ENCODE data around the gene FRAS1. TPM values are rescaled to one million over a fixed set of nuclear protein-coding genes. Genes with fewer than 3 reads are reported as not detected.

The FRAS1 gene
- total and polyA plus RNA-seq, 9 of the 15 experiments (the other 6 are each of a cell fraction or from before 2014, with no cell fraction given): under 0.01 to 0.11 (median 0.04) TPM; not detected in 2

DNA sequence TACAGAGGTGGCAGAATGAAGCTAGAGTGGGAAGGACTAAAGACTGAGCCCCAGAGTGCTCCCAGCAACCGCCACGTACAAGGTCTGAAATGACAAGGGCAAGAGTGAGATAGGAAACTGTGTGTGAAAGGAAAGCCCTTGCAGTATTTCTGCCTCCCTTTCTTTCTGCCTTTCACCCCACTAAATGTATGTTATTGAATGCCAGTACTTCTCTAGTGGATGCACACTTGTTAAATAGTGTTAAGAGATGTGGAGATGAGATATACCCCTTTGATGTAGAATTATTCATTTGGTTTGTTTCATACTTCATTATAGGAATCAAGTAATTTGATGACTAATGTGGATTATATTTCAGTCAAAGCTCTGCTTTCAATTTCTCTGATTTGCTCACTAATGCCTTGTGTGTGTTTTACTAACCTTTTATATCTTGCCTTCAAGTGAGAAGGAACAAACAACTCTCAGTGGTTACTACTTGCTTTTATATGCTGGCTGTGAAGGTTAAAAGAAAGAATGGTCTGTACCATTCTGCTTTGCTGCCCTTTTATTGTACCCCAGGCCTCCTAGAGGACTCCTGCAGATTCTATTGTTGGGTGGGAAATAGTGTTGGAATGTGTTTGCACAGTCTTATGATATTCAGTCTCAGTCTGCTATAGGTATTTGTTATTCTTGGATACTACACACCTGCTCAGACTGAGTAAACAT, 486.5 kb downstream of the FRAS1 start:
- no peaks in the 10 kb centered on the region for H3K79me2 ChIP-seq (ENCODE audit: control insufficient read depth, insufficient read depth, low read length)
- in situ Hi-C loops (cut with MboI): no loop called here
- TF ChIP-seq ILF3 (IDR thresholded peaks at IDR 0.05; ENCODE audit: borderline replicate concordance): no peak
- peak; percentile 22; the same call in 1 of the 2 replicates for TF ChIP-seq C11orf30 (IDR thresholded peaks at IDR 0.05; ENCODE audit: low read depth)
- peak; percentile 59 for TF ChIP-seq ZNF316 (IDR thresholded peaks at IDR 0.05)
- no peaks in the 10 kb centered on the region for H3K36me3 ChIP-seq (ENCODE audit: control insufficient read depth, insufficient read depth, low read length)
- H4K20me1 ChIP-seq (replicated peaks; ENCODE audit: control insufficient read depth, insufficient read depth, low read length): no peaks in the 10 kb centered on the region
- ChIA-PET CTCF (ENCODE audit: low intra/inter-chr PET ratio) (no interaction called here), POLR2A (no interaction called here)
- intact Hi-C loops (cut with micrococcal nuclease): no loop called here
- BruUV-seq (replicated peaks): no TSS peak
- no peak overlapping the region for H3K9ac ChIP-seq (ENCODE audit: insufficient read depth in 1 of 2, low read depth in 2 of 2, low read length in 2 of 2)
- H3K9me3 ChIP-seq (replicated peaks; ENCODE audit: control insufficient read depth, insufficient read depth, low read depth, low read length): no peaks in the 10 kb centered on the region
- no peaks in the 10 kb centered on the region; a peak in 1 of 5 replicates for H3K4me1 ChIP-seq (replicated peaks in 1 of 2; ENCODE audit: control insufficient read depth in 2 of 2, insufficient read depth in 2 of 2, low read length in 2 of 2)
- H3K9me1 ChIP-seq (ENCODE audit: control insufficient read depth, insufficient read depth, low read length): no peaks in the 10 kb centered on the region
- WGBS (ENCODE audit: insufficient coverage, low coverage, missing lambda C conversion rate): 10% methylated on average over 2 of the region's 2 CpGs
- no peak overlapping the region for H3K27ac ChIP-seq (ENCODE audit: extremely low read depth, low read depth, low read length)
- FAIRE-seq: peak; percentile 44
- peak; percentile 54; the same call in 2 of the 3 replicates for ATAC-seq
- no peak overlapping the region for H3K4me2 ChIP-seq (ENCODE audit: insufficient read depth, low read length)
- peak overlapping the region; percentile 32; the same call in 1 of the 2 replicates for H2AFZ ChIP-seq (ENCODE audit: low read depth, low read length)
- no peak overlapping the region for H3K4me3 ChIP-seq
- peaks cover 5 to 6% of the 10 kb centered on the region in 2 experiments; a peak in 3 of 5 replicates for H3K27me3 ChIP-seq (ENCODE audit: control insufficient read depth in 2 of 2, insufficient read depth in 2 of 2, low read length in 2 of 2)
- DNase-seq (ENCODE audit: extremely low read depth in 1 of 4, low spot score in 3 of 4): no peak

DNA sequence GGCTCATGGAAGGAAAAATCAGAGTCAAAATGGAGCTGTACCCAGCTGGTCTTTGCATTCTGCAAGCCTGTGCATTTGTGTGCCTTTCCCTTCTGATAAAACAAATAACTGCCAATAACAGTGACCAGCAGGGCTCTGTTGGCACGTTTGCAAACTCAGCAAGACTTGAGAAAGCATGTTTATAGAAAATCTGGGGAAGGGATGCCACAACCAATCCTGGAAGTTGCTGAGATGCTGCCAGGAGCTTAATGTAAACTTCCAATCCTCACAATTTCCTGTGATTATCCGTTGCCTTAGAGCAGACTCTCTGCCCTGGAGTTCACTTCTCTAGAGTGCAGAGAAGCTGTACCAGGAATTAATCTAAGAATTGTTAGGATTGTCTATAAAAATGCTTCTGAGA, 487.6 kb downstream of the FRAS1 start:
- Histone ChIP-seq H3K79me2 (ENCODE audit: control insufficient read depth, insufficient read depth, low read length) (no peaks in the 10 kb centered on the region), H3K27ac (ENCODE audit: extremely low read depth, low read depth, low read length) (no peak overlapping the region), H3K9me1 (ENCODE audit: control insufficient read depth, insufficient read depth, low read length) (no peaks in the 10 kb centered on the region), H3K36me3 (ENCODE audit: control insufficient read depth, insufficient read depth, low read length) (no peaks in the 10 kb centered on the region), H3K4me1 (replicated peaks in 1 of 2; ENCODE audit: control insufficient read depth in 2 of 2, insufficient read depth in 2 of 2, low read length in 2 of 2) (no peaks in the 10 kb centered on the region; a peak in 1 of 5 replicates), H3K4me2 (ENCODE audit: insufficient read depth, low read length) (no peak overlapping the region), H3K9me3 (replicated peaks; ENCODE audit: control insufficient read depth, insufficient read depth, low read depth, low read length) (no peaks in the 10 kb centered on the region), H3K9ac (ENCODE audit: insufficient read depth in 1 of 2, low read depth in 2 of 2, low read length in 2 of 2) (no peak overlapping the region), H3K4me3 (no peak overlapping the region), H2AFZ (ENCODE audit: low read depth, low read length) (no peak overlapping the region), H4K20me1 (replicated peaks; ENCODE audit: control insufficient read depth, insufficient read depth, low read length) (no peaks in the 10 kb centered on the region), H3K27me3 (ENCODE audit: control insufficient read depth in 2 of 2, insufficient read depth in 2 of 2, low read length in 2 of 2) (peaks cover 5 to 6% of the 10 kb centered on the region in 2 experiments; a peak in 3 of 5 replicates)
- ATAC-seq (no peak), FAIRE-seq (no peak), DNase-seq (ENCODE audit: extremely low read depth in 1 of 4, low spot score in 3 of 4) (no peak)
- POLR2A ChIA-PET: interaction anchor here (0.8 kb wide), 1 partner anchor 9 kb away, joined by 3 read pairs; no protein-coding TSS in a partner anchor
- in situ Hi-C loops (cut with MboI) (no loop called here), intact Hi-C loops (cut with micrococcal nuclease) (no loop called here)
- CTCF ChIA-PET (ENCODE audit: low intra/inter-chr PET ratio): no interaction called here
- 7% methylated on average over 2 of the region's 2 CpGs for WGBS (ENCODE audit: insufficient coverage, low coverage, missing lambda C conversion rate)
- BruUV-seq (replicated peaks): no TSS peak
- no peak for TF ChIP-seq ZNF134 (CRISPR knock-in tag; conservative IDR thresholded peaks at IDR 0.05)
- TF ChIP-seq ZNF551 (CRISPR knock-in tag; IDR thresholded peaks at IDR 0.05): no peak
- no peak for TF ChIP-seq POLR3G (IDR thresholded peaks at IDR 0.05; ENCODE audit: extremely low read depth, insufficient read length, insufficient replicate concordance)
- TF ChIP-seq, protein P1, sequence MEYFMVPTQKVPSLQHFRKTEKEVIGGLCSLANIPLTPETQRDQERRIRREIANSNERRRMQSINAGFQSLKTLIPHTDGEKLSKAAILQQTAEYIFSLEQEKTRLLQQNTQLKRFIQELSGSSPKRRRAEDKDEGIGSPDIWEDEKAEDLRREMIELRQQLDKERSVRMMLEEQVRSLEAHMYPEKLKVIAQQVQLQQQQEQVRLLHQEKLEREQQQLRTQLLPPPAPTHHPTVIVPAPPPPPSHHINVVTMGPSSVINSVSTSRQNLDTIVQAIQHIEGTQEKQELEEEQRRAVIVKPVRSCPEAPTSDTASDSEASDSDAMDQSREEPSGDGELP (CRISPR knock-in tag; IDR thresholded peaks at IDR 0.05; ENCODE audit: borderline replicate concordance): no peak
- no peak for TF ChIP-seq ZNF41 (CRISPR knock-in tag; conservative IDR thresholded peaks at IDR 0.05)
- no peak for TF ChIP-seq PPARD (CRISPR knock-in tag; IDR thresholded peaks at IDR 0.05)
- TF ChIP-seq NCOR1 (IDR thresholded peaks at IDR 0.05): no peak
- TF ChIP-seq, protein P2, sequence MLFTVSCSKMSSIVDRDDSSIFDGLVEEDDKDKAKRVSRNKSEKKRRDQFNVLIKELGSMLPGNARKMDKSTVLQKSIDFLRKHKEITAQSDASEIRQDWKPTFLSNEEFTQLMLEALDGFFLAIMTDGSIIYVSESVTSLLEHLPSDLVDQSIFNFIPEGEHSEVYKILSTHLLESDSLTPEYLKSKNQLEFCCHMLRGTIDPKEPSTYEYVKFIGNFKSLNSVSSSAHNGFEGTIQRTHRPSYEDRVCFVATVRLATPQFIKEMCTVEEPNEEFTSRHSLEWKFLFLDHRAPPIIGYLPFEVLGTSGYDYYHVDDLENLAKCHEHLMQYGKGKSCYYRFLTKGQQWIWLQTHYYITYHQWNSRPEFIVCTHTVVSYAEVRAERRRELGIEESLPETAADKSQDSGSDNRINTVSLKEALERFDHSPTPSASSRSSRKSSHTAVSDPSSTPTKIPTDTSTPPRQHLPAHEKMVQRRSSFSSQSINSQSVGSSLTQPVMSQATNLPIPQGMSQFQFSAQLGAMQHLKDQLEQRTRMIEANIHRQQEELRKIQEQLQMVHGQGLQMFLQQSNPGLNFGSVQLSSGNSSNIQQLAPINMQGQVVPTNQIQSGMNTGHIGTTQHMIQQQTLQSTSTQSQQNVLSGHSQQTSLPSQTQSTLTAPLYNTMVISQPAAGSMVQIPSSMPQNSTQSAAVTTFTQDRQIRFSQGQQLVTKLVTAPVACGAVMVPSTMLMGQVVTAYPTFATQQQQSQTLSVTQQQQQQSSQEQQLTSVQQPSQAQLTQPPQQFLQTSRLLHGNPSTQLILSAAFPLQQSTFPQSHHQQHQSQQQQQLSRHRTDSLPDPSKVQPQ (CRISPR knock-in tag; IDR thresholded peaks at IDR 0.05; ENCODE audit: borderline replicate concordance): no peak
- TF ChIP-seq GTF2F1 (IDR thresholded peaks at IDR 0.05; ENCODE audit: low read depth, low read length): no peak
